SK-N-SH (cell line): ENCODE data around the gene TMEM74B. TPM values are rescaled to one million over a fixed set of nuclear protein-coding genes. Genes with fewer than 3 reads are reported as not detected.

Experiments
- CTCF ChIA-PET: fragments of 300-600, 350-600 bp; formaldehyde crosslinking; extraction: SDS; loops from one replicate; lab custom pipeline; 2021; lab: Yijun Ruan, JAX
- POLR2A ChIA-PET: fragments of 350-600 bp; sonication (Branson Sonifier 250); formaldehyde crosslinking; extraction: SDS; loops from one replicate; lab custom pipeline; 2020; ENCODE audit warnings: antibody characterized with exemption, inconsistent platforms; lab: Yijun Ruan, JAX
- DNase-seq: peaks from one replicate; pipeline ENCODE4 v3.0.0; 2012
- H2AFZ ChIP-seq: fragments of 200-600 bp; sonication (generic); 2 replicates; pipeline ENCODE4 v1.8.1; 2016; ENCODE audit warnings: antibody characterized with exemption, mild to moderate bottlenecking, low read depth
- H3F3A ChIP-seq: fragments of 200-600 bp; sonication (generic); replicated peaks from 2 replicates; pipeline ENCODE3; 2016; ENCODE audit warnings: antibody characterized with exemption, mild to moderate bottlenecking; ENCODE audit not compliant: insufficient read depth
- H3K27ac ChIP-seq, 2 experiments: fragments of 200-500 bp in 1 of 2; fragments of 200-600 bp in 1 of 2; sonication (Bioruptor generic) in 1 of 2; sonication (generic), shearing (Covaris generic) in 1 of 2; 2 replicates each; pipeline versions ENCODE4 v1.5.1 to v1.6.1; 2014 to 2016; ENCODE audit warnings: low read depth in 2 of 2, inconsistent platforms in 1 of 2, low read length in 1 of 2, mild to moderate bottlenecking in 1 of 2, mixed read lengths in 1 of 2
- H3K27me3 ChIP-seq: fragments of 200-600 bp; sonication (generic), shearing (Covaris generic); 2 replicates; pipeline ENCODE4 v1.6.1; 2016; ENCODE audit warnings: mixed run types; ENCODE audit not compliant: insufficient read depth
- H3K36me3 ChIP-seq, 2 experiments: fragments of 200-500 bp in 1 of 2; fragments of 200-600 bp in 1 of 2; sonication (Bioruptor generic) in 1 of 2; sonication (generic) in 1 of 2; replicated peaks in 1 of 2; 2 replicates each; pipeline versions ENCODE3 to v1.5.1; 2014 to 2016; ENCODE audit warnings: low read length in 1 of 2, mild to moderate bottlenecking in 1 of 2; ENCODE audit not compliant: insufficient read depth in 2 of 2, control insufficient read depth in 1 of 2
- H3K4me1 ChIP-seq, 2 experiments: fragments of 200-500 bp in 1 of 2; fragments of 200-600 bp in 1 of 2; sonication (Bioruptor generic) in 1 of 2; sonication (generic), shearing (Covaris generic) in 1 of 2; 2 replicates each; pipeline versions ENCODE4 v1.5.1 to v1.6.1; 2014 to 2016; ENCODE audit warnings: low read depth in 1 of 2, low read length in 1 of 2, mixed run types in 1 of 2; ENCODE audit not compliant: insufficient read depth in 2 of 2, control insufficient read depth in 1 of 2
- H3K4me2 ChIP-seq: fragments of 200-600 bp; sonication (generic), shearing (Covaris generic); 2 replicates; pipeline ENCODE4 v1.6.1; 2017; ENCODE audit warnings: mixed run types
- H3K4me3 ChIP-seq, 2 experiments: fragments of 200-500 bp in 1 of 2; fragments of 200-600 bp in 1 of 2; sonication (Bioruptor generic) in 1 of 2; sonication (generic), shearing (Covaris generic) in 1 of 2; 2 replicates each; pipeline versions ENCODE4 v1.5.1 to v1.8.1; 2014 to 2016; ENCODE audit warnings: low read depth in 2 of 2, inconsistent platforms in 1 of 2, low read length in 1 of 2, mild to moderate bottlenecking in 1 of 2, mixed read lengths in 1 of 2, moderate library complexity in 1 of 2
- H3K79me2 ChIP-seq: fragments of 200-600 bp; sonication (generic); 2 replicates; pipeline ENCODE4 v1.8.1; 2017; ENCODE audit warnings: mild to moderate bottlenecking; ENCODE audit not compliant: insufficient read depth
- H3K9ac ChIP-seq: fragments of 200-600 bp; sonication (generic); 2 replicates; pipeline ENCODE4 v1.6.1; 2017; ENCODE audit warnings: mixed run types
- H3K9me2 ChIP-seq: fragments of 200-600 bp; sonication (generic); 2 replicates; pipeline ENCODE4 v1.6.1; 2017; ENCODE audit warnings: mixed run types
- H3K9me3 ChIP-seq: fragments of 200-600 bp; sonication (generic); 2 replicates; pipeline ENCODE4 v1.6.1; 2017; ENCODE audit warnings: mixed run types, mild to moderate bottlenecking, moderate library complexity
- H4K20me1 ChIP-seq: fragments of 200-600 bp; sonication (generic); 2 replicates; pipeline ENCODE4 v1.6.1; 2017; ENCODE audit warnings: mild to moderate bottlenecking, mixed run types; ENCODE audit not compliant: insufficient read depth
- CHD2 ChIP-seq: fragments of 150-350 bp; IDR thresholded peaks from 2 replicates; pipeline ENCODE4 v1.6.1; 2018; ENCODE audit warnings: low read length; ENCODE audit not compliant: partially characterized antibody
- ELF1 ChIP-seq: IDR thresholded peaks from 2 replicates; pipeline ENCODE4 v1.4.0; 2012
- FOXM1 ChIP-seq: IDR thresholded peaks from 2 replicates; pipeline ENCODE4 v1.4.0; 2012; ENCODE audit warnings: low read depth, mild to moderate bottlenecking
- SIN3A ChIP-seq: IDR thresholded peaks from 2 replicates; pipeline ENCODE4 v1.6.1; 2012; ENCODE audit warnings: low read depth, mild to moderate bottlenecking, low read length, moderate library complexity, borderline replicate concordance
- SMC3 ChIP-seq: IDR thresholded peaks from 2 replicates; pipeline ENCODE4 v1.6.1; 2012; ENCODE audit warnings: low read depth, low read length, improper control_type of control experiment
- WGBS: methylation state at CpG from one replicate; pipeline ENCODE4 v1.1.6; 2017; ENCODE audit warnings: low lambda C conversion rate; 5-methylcytosine and 5-hydroxymethylcytosine counted together
- polyA plus RNA-seq, 3 experiments: library from polyadenylated mRNA; depleted of rRNA; stranded (reverse); fragments of >200 nt; gene quantifications; 2 replicates each; pipeline ENCODE4 v1.2.3, GENCODE V29; 2012
- TF ChIP-seq, protein P1 (sequence below): fragments of 150-350 bp; IDR thresholded peaks from 2 replicates; pipeline ENCODE4 v1.6.1; 2017; ENCODE audit warnings: antibody characterized with exemption, low read length, low read depth, borderline replicate concordance

TMEM74B gene
- polyA plus RNA-seq, 1 of the 3 experiments (the other 2 are of a cell fraction) = 1.8 TPM

DNA sequence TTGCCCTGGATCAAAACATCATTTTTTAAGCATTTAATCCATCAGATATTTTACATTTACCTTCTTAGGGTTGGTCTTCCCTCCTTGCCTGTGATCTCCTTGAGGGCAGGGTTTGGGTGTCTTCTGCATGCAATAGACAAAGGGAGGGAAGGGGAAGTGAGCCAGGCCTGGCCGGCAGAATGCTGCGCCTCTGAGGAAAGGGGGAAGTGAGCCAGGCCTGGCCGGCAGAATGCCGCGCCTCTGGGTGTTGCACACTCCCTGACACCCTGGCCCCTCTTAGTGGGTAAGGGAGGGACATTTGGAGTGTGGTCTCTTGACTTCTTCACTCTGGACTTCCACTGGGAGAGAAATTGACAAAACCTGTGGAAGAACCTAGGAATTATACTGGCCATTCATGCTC is 53.9 kb downstream of the TMEM74B start:
- no peak for TF ChIP-seq ELF1
- TF ChIP-seq, protein P1, sequence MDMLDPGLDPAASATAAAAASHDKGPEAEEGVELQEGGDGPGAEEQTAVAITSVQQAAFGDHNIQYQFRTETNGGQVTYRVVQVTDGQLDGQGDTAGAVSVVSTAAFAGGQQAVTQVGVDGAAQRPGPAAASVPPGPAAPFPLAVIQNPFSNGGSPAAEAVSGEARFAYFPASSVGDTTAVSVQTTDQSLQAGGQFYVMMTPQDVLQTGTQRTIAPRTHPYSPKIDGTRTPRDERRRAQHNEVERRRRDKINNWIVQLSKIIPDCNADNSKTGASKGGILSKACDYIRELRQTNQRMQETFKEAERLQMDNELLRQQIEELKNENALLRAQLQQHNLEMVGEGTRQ = no peak
- TF ChIP-seq SMC3 = no peak
- TF ChIP-seq FOXM1 = no peak
- TF ChIP-seq CHD2 = no peak
- TF ChIP-seq SIN3A = no peak
- Histone ChIP-seq H3K4me3 (no peak overlapping the region), H3K9me2 (no peaks in the 10 kb centered on the region), H3K27me3 (no peaks in the 10 kb centered on the region), H3K4me2 (no peak overlapping the region), H3K36me3 (peaks cover 73 to 78% of the 10 kb centered on the region in 2 experiments), H3K9ac (no peak overlapping the region), H3K9me3 (no peaks in the 10 kb centered on the region), H3K79me2 (peaks cover 45% of the 10 kb centered on the region), H2AFZ (no peak overlapping the region), H3K4me1 (no peaks in the 10 kb centered on the region), H3K27ac (no peak overlapping the region), H4K20me1 (peaks cover 3% of the 10 kb centered on the region), H3F3A (no peaks in the 10 kb centered on the region)
- CTCF ChIA-PET = no interaction called here
- WGBS = 98% methylated on average over 5 of the region's 5 CpGs
- DNase-seq = no peak
- POLR2A ChIA-PET = no interaction called here

Other genes starting within 250 kb of the TMEM74B start
- gene RSPO4, start 182.7 kb downstream of the TMEM74B start, polyA plus RNA-seq (2012; rRNA removed) = 0.03 TPM in 1 of 2 replicates, not detected in the other
- gene PSMF1, start 66.4 kb downstream of the TMEM74B start, polyA plus RNA-seq (2012; rRNA removed) = 86.0 and 103 TPM in 2 replicates
- not detected in 2 replicates for gene C20orf202, start 18.5 kb upstream of the TMEM74B start, polyA plus RNA-seq (2012; rRNA removed)
- gene RAD21L1, start 41.1 kb upstream of the TMEM74B start, polyA plus RNA-seq (2012; rRNA removed) = 0.03 TPM in 1 of 2 replicates, not detected in the other
- gene SNPH, start 81.3 kb upstream of the TMEM74B start, polyA plus RNA-seq (2012; rRNA removed) = 2.2 and 2.5 TPM in 2 replicates
- gene SDCBP2, start 144.2 kb upstream of the TMEM74B start, polyA plus RNA-seq (2012; rRNA removed) = 3.0 and 4.0 TPM in 2 replicates
- 362 and 453 TPM in 2 replicates for gene FKBP1A, start 208.1 kb upstream of the TMEM74B start, polyA plus RNA-seq (2012; rRNA removed)